NK-92 (cell line): ENCODE results near the gene CEACAM19.
"Not testable (repeated sequence)": the region's sequence is repeated elsewhere in the genome, so short reads cannot be mapped to it uniquely, and the experiment has no call there.

Source experiments
- DNase-seq: peaks from one replicate; lab custom pipeline; 2025; ENCODE audit not compliant: unreplicated experiment; lab: John Stamatoyannopoulos, UW

The CEACAM19 gene

GRCh38 chr19:44700547-44700946, 29.3 kb downstream of the CEACAM19 start:
- no peak for DNase-seq

- DNase-seq = no peak
Measured at GRCh38 chr19:44701228-44701627, 29.9 kb downstream of the CEACAM19 start.

- no peak for DNase-seq
Measured at GRCh38 chr19:44702551-44703176, 31.4 kb downstream of the CEACAM19 start.

DNA sequence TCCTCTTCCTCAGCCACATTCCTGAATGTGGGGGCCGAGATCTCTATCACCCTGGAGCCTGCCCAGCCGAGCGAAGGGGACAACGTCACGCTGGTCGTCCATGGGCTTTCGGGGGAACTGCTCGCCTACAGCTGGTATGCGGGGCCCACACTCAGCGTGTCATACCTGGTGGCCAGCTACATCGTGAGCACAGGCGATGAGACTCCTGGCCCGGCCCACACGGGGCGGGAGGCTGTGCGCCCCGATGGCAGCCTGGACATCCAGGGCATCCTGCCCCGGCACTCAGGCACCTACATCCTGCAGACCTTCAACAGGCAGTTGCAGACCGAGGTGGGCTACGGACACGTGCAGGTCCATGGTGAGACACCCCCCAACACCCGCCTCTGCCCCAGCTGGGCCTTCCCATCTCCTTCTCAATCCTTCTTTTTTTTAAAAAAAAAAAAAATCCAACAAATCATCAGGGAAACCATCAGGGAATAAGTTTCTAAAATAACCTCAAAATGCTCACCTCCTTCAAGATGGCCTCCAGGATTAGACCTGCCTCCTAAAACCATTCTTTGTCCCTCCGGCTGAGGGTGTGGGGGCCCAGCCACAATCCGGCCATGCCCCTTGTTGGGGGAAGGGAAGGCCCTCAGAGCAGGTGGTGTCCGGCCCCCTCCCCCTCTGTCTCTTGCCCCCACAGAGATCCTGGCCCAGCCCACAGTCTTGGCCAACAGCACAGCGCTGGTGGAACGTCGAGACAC, 32.2 kb downstream of the CEACAM19 start:
- DNase-seq = no peak

DNA sequence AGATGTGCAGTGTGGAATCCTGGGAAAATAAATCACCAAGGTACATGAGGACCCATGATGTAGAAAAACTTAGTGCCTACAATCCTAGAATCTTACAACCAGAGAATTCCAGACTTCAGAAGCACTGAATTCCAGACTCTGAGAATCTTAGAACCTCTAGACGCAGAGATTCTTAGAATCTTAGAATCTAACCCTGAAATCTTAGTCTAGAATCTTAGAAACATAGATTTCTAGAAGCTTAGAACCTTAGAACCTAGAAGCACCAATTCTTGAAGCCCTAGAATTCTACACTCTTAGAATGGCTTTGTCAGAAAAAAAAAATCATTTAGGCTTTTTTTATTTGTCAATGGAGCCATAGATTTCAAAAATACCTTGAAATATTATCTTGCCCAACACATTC, 33.7 kb downstream of the CEACAM19 start:
- no peak for DNase-seq

DNA sequence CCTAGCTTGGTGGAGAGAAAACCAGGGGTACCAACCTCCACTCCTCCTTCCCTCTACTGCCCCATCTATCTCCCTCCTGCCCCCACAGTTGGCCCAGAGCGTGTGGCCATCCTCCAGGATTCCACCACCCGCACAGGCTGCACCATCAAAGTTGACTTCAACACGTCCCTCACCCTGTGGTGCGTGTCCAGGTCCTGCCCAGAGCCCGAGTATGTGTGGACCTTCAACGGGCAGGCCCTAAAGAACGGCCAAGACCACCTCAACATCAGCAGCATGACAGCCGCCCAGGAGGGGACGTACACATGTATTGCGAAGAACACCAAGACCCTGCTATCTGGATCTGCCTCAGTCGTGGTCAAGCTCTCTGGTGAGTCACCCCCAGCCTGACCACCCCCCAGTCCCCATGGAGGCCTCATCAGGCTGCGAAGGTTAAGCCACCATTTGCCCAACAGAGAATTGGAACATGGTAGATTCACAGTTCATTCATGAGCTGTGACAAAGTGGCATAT, 34.3 kb downstream of the CEACAM19 start:
- DNase-seq = no peak

- DNase-seq = no peak
Measured at GRCh38 chr19:44706506-44707236, 35.4 kb downstream of the CEACAM19 start.

GRCh38 chr19:44707794-44708193, 36.5 kb downstream of the CEACAM19 start:
- DNase-seq = no peak

DNA sequence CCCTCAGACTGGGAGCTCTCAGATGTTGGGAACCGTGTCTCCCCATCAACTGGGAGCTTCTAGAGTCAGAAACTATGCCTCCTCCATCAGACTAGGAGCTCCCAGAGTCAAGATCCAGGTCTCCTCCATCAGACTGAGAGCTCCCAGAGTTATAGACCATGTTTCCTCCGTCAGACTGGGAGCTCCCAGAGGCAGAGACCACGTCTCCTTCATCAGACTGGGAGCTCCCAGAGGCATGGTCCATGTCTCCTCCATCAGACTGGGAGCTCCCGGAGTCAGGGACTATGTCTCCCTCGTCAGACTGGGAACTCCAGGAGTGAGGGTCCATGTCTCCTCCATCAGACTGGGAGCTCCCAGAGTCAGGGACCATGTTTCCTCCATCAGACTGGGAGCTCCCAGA, 37.7 kb downstream of the CEACAM19 start:
- no peak for DNase-seq

DNA sequence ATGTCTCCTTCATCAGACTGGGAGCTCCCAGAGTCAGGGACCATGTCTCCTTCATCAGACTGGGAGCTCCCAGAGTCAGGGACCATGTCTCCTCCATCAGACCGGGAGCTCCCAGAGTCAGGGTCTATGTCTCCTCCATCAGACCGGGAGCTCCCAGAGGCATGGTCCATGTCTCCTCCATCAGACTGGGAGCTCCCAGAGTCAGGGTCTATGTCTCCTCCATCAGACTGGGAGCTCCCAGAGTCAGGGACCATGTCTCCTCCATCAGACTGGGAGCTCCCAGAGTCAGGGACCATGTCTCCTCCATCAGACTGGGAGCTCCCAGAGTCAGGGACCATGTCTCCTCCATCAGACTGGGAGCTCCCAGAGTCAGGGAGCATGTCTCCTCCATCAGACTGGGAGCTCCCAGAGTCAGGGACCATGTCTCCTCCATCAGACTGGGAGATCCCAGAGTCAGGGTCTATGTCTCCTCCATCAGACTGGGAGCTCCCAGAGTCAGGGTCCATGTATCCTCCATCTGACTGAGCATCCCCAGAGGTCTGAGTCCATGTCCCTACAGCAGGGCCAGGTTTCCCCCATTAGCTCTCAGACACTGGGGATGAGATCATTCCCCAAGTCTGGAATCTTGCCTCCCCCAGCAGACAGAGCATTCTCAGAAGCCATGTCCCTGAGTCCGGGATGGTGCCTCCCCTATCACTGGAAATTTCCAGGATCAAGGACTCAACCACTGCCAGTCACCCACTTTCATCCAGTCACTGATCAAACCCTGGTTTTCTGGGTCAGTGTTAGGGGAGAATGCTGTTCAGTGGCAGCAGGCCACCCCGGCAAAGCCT, 38.4 kb downstream of the CEACAM19 start:
- DNase-seq = not testable (repeated sequence)

DNA sequence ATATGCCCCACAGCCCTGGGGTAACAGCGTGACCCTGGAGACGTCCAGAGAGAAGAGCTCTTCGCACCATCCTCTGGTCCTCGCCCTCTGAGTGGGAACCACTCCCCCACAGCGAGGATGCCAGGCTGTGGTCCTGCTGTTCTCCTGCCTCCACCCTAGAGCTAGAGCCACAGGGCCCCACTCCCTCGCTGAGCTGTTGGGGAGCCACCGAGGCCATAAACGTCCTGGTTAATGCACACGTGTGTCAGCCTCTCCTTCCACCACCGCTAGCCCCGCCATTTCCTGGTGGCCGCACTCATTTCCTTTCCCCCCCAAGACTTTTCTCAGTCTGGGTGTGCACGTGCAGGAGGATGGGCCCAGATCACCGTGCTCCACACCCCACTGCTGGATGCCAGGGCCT, 39.2 kb downstream of the CEACAM19 start:
- no peak for DNase-seq

GRCh38 chr19:44712864-44713515, 41.7 kb downstream of the CEACAM19 start:
- DNase-seq = no peak

GRCh38 chr19:44714597-44715169, 43.4 kb downstream of the CEACAM19 start:
- no peak for DNase-seq

- DNase-seq = no peak
Measured at GRCh38 chr19:44717603-44718002, 46.3 kb downstream of the CEACAM19 start.

- no peak for DNase-seq
Measured at GRCh38 chr19:44718441-44719261, 47.4 kb downstream of the CEACAM19 start.

- DNase-seq = no peak
Measured at GRCh38 chr19:44719262-44719701, 48.0 kb downstream of the CEACAM19 start.

GRCh38 chr19:44720396-44720795, 49.1 kb downstream of the CEACAM19 start:
- DNase-seq = not testable (repeated sequence)

DNA sequence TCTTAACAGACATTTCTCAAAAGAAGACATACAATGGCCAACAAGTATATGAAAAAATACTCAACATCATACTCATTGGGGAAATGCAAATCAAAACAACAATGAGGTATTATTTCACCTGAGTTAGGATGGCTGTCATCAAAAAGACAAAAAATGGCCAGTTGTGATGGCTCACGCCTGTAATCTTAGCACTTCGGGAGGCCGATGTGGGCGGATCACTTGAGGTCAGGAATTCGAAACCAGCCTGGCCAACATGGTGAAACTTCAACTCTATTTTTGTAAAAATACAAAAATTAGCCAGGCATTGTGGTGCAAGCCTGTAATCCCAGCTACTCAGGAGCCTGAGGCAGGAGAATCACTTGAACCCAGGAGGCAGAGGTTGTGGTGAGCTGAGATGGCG, 49.7 kb downstream of the CEACAM19 start:
- DNase-seq = no peak

DNA sequence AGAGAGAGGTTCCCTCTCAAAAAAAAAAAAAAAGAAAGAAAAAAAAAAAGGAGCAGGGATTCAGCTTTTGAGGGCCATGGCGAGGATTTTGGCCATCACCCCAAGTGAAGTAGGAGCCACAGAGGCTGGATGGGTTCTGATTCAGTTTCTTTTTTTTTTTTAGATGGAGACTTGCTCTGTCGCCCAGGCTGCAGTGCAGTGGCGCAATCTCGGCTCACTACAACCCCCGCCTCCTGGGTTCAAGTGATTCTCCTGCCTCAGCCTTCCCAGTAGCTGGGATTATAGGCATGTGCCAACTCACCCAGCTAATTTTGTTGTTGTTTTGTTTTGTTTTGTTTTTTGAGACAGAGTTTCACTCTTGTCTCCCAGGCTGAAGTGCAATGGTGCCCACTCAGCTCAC, 50.1 kb downstream of the CEACAM19 start:
- DNase-seq = not testable (repeated sequence)
